HEK293T (cell line): ENCODE measurements around the gene FHIT.

Source experiments
- ARNT ChIP-seq: fragments of 450-650 bp; IDR thresholded peaks from 2 replicates; pipeline ENCODE4 v1.6.1; 2017; ENCODE audit warnings: mild to moderate bottlenecking
- FOXA1 ChIP-seq: fragments of 450-650 bp; IDR thresholded peaks from 2 replicates; pipeline ENCODE4 v1.6.1; 2016; ENCODE audit warnings: mild to moderate bottlenecking
- FOXK2 ChIP-seq: fragments of 450-650 bp; IDR thresholded peaks from 2 replicates; pipeline ENCODE4 v1.6.1; 2016; ENCODE audit warnings: mild to moderate bottlenecking
- HDGF ChIP-seq: fragments of 450-650 bp; IDR thresholded peaks from 2 replicates; pipeline ENCODE4 v1.6.1; 2017; ENCODE audit warnings: antibody characterized with exemption, borderline replicate concordance
- L3MBTL2 ChIP-seq: fragments of 450-650 bp; conservative IDR thresholded peaks from 2 replicates; pipeline ENCODE4 v1.6.1; 2016; ENCODE audit warnings: mild to moderate bottlenecking
- SP1 ChIP-seq: fragments of 450-650 bp; IDR thresholded peaks from 2 replicates; pipeline ENCODE4 v1.6.1; 2017

DNA sequence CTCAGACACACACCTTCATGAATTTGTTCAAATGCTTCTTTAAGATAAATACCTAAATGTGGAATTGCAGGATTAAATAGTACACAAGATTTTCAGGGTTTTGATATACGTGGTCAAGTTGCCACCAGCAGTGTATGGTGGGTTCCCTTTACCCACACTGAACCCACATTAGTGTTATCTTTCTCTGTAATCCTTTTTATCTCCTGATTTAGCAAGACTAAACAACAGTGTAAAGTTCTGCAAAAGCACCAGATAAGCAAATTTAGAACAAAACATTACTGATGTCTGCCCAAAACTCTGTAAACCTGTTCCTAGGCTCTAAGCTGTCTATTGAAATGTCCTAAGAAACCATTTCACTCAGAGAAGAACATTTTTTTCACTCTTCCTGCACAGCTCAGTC lies 352.9 kb downstream of the FHIT start:
- TF ChIP-seq FOXA1 (no peak), ARNT (no peak), HDGF (no peak), SP1 (no peak), FOXK2 (no peak), L3MBTL2 (no peak)
